NOMO-1 treated with DMSO at 0.1 percent for 48 hours (cell line): Measurements from ENCODE around the gene FGF11.

ENCODE experiments used
- DNase-seq: peaks from one replicate; lab custom pipeline; 2025; ENCODE audit not compliant: unreplicated experiment; lab: John Stamatoyannopoulos, UW

The FGF11 gene

DNA sequence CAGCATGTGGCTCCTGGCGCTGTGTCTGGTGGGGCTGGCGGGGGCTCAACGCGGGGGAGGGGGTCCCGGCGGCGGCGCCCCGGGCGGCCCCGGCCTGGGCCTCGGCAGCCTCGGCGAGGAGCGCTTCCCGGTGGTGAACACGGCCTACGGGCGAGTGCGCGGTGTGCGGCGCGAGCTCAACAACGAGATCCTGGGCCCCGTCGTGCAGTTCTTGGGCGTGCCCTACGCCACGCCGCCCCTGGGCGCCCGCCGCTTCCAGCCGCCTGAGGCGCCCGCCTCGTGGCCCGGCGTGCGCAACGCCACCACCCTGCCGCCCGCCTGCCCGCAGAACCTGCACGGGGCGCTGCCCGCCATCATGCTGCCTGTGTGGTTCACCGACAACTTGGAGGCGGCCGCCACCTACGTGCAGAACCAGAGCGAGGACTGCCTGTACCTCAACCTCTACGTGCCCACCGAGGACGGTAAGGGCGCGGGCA, 31.0 kb upstream of the FGF11 start:
- no peak for DNase-seq

DNA sequence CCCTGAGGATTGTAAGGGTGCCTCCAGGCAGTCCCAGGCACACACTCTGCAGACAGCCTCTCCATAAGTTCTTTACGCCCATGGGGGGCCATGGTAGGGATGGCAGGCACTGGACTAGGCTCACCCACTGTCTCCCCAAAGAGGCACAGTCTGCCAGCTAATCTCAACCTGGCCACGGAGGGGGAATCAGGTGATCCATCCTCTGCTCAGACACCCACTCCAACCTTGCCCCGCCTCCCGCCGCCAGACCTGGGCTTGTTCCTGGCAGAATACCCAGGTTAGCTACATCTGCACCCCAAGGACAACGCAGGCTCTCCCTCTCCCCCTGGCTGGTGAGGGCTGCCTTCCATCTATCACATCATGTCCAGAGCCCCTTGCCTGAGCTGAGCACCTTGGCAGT, 30.4 kb upstream of the FGF11 start:
- DNase-seq: no peak

DNA sequence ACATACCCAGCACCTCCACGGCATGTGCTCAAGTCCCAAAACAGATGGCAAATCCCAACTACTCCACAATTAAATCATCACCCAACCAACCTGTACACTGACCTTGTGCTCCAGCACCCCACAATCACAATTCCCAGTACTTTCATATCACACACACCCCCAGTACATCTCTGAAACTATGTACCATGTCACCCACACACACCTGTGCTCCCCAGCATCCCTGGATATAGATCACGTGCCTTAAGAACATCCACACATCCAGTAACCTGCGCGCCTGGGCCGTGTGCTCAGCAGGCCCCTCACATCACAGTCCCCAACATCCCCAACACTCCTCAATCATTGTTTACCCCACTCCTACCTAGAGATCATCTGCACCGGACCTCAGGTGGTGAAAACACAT, 29.6 kb upstream of the FGF11 start:
- DNase-seq: no peak

DNA sequence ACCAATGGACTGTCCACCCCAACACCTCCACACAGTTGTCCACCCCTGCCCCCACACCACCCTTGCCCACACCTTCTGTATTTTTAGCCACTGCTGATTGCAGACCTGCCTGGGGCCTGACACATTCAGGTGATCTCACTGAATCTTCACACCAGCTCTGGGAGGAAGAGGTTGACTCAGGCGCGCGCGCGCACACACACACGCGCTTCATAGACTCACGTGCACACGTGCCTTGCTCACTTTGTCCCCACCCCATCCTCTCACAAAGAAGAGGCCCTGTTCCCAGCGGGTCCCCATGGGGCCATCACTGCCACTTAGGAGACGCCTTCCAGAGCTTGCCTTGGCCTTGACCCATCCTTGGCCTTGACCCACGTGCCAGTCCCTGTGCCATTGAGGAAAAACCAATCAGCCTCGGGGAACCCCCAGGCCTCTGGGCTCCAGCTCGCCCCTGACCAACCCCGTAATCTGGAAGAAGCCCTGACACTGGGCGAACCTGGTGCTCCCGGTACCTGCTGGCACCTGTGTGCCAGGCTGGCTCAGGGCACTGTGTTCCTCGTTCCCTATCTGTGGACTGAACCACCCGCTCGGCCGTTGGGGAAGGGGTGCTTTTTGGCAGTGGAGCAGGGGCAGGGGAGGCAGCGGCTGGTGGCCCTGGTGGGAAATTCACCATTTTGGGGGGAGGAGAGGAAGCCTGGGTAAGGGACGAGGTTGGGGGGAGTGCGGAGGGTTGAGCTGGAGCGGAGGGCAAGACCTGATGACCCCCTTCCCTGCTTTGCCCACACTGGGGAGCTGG, 28.5 kb upstream of the FGF11 start:
- no peak for DNase-seq

DNA sequence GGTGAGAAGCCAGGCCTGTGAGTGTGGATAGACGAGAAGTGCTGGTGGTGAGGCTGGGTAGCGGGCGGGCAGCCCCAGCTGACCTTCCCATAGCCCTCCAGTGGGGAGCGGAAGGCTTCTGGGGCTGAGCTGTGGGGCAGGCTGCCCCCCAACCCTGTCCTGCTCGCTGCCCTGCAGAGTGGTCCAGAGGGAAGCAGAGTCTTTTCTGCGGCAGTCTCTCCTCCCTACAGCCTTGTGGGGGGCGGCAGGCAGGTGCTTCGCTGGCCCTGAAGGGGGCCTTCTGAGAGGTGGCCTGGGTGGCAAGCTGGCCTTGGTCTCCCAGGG, 27.9 kb upstream of the FGF11 start:
- DNase-seq: no peak

DNA sequence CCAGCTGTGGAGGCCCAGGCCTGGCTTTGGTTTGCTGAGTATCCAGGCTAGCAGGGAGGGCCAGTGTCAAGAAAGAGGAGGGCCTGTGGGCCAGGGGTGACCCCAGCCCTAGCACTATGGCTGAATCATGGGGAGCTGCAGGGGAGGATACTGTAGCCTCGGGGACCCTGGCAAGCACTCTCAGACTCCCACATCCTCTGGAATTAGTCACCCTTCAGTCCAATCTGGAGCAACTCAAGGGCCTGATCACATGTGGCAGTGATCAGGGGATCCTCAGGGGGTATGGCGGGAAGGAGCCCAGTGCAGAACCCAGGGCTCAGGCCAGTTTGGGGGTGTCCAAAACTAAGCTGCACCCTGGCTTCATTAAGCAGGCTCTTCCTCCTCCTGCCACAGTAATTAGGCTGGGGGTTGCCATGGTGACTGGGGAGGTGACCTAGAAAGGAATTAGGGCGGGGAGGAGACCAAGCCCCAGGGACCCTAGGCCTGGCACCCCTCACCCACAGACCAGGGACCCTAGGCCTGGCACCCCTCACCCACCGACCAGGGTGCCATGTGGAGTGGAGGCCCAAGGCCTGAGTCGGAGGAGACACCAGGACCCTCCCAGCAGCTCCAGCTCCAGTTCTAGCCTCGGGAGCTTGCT, 25.8 kb upstream of the FGF11 start:
- DNase-seq: no peak

DNA sequence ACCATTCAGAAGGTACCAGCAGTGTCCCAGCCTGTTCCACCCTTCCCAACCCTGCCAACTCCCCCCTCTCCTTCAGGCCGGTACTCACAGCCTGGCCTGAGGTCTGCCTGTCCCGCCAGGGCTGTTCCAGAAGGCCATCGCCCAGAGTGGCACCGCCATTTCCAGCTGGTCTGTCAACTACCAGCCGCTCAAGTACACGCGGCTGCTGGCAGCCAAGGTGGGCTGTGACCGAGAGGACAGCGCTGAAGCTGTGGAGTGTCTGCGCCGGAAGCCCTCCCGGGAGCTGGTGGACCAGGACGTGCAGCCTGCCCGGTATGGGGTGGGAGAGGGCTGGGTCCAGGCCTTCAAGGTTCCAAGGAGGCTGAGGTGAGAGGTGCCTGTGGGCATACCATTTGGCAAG, 24.5 kb upstream of the FGF11 start:
- no peak for DNase-seq

DNA sequence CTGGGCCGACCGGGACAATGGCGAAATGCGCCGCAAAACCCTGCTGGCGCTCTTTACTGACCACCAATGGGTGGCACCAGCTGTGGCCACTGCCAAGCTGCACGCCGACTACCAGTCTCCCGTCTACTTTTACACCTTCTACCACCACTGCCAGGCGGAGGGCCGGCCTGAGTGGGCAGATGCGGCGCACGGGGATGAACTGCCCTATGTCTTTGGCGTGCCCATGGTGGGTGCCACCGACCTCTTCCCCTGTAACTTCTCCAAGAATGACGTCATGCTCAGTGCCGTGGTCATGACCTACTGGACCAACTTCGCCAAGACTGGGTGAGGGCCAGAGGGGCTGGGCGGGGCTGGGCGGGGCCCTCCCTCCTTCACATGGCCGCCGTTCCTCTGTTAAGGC, 23.5 kb upstream of the FGF11 start:
- DNase-seq: no peak

DNA sequence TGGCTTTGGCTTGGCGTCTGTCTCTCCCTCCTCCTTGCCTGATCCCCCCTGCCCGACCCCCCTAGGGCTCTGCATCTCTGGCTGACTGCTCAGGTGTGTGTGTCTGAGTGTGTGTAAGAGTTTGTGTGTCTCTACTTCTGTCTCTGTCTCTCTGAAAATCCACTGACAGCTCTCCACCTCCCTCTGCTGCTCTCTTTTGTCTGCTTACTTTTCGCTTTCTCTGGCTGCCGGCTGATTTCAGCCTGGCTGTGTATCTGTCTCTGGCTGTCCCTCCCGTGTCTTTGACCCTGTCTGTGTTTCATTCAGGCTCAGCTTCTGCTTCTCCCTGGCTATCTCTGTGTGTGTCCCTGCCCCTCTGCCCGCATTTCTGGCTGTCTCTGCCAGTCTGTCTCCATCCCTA, 23.0 kb upstream of the FGF11 start:
- DNase-seq: no peak

DNA sequence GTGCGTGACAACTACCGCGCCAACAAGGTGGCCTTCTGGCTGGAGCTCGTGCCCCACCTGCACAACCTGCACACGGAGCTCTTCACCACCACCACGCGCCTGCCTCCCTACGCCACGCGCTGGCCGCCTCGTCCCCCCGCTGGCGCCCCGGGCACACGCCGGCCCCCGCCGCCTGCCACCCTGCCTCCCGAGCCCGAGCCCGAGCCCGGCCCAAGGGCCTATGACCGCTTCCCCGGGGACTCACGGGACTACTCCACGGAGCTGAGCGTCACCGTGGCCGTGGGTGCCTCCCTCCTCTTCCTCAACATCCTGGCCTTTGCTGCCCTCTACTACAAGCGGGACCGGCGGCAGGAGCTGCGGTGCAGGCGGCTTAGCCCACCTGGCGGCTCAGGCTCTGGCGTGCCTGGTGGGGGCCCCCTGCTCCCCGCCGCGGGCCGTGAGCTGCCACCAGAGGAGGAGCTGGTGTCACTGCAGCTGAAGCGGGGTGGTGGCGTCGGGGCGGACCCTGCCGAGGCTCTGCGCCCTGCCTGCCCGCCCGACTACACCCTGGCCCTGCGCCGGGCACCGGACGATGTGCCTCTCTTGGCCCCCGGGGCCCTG, 22.2 kb upstream of the FGF11 start:
- DNase-seq: no peak

DNA sequence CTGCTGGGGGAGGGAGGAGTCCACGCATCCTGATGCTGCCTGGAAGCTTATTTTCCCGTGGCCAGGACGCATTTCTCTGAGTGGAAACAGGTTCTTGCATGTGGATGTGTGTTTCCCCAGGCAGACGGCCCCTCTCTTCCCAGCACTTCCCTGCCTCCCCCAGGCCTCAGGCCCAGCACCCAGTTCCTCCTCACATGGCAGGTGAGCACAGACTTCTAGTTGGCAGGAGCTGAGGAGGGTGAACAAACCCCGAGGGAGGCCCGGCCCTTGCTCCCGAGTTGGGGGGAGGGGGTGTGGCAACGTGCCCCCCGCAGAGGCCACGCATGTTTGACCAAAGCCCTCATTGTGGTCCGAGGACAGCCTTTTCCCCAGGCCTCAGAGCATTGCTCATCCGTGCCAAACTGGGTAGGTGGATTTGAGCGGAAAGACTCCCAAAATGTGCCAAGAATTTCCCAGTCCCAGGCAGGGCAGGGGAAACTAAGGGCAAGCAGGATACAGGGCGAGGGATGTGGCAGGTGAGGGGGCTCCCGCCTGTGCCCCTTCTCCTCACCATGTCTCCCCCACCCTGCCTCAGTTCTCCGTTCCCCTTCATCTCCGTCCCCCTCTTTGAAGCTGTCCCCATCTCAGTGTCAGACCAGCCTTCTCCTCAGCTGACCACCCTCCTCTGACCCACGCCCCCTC, 20.7 kb upstream of the FGF11 start:
- DNase-seq: no peak

DNA sequence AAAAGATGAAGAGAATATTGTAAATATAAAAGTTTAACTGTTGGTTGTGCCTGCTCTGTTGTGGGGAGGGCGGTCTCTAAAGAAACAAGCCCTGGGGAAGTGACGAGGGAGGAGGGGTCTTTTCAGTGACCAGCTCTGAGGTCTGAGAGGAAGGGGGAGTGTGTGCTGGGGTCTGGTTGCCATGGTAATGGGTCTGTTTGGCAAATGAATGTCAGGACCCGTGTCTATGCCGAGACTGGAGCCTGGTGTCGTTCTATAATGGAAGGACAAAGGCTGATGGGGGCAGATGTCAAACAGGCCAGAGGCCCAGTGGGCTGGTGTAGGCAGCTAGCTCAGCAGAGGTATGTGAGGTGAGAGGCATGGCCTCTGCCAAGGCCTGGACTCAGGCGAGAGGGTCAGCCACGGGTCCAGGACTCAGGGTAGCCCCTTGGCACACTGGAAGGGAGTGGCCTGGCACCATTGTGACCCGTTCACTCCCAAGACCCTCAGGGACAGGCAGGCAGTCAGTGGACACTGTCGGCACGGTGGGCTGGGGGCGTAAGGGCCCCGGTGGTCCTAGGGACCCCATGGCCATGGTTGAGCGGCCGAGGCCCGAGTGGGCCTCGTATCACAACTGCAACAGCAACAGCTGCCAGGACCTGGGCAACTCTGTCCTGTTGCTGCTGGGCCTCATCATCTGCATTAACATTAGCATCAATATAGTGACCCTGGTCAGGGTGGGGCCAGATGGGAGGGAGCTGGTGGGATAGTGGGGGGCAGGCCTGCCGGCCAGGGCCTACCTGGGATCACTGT, 19.3 kb upstream of the FGF11 start, which contains the start of gene SPEM1:
TSS of gene SPEM1 (plus strand) at position 506 of the 792 bp plus-strand sequence. CDS start at position 567, 61 bp downstream.
- DNase-seq: no peak

DNA sequence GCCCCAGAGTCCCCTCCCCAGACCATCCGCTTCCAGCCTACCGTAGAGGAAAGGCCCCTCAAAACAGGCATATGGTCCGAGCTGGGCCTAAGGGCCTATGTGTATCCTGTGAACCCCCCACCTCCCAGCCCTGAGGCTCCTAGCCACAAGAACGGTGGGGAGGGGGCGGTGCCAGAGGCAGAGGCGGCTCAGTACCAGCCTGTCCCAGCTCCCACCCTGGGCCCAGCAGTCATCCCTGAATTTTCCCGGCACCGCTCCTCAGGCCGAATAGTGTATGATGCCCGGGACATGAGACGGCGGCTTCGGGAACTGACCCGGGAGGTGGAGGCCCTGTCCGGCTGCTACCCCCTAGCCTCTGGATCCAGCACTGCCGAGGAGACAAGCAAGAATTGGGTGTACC, 18.1 kb upstream of the FGF11 start:
- no peak for DNase-seq

DNA sequence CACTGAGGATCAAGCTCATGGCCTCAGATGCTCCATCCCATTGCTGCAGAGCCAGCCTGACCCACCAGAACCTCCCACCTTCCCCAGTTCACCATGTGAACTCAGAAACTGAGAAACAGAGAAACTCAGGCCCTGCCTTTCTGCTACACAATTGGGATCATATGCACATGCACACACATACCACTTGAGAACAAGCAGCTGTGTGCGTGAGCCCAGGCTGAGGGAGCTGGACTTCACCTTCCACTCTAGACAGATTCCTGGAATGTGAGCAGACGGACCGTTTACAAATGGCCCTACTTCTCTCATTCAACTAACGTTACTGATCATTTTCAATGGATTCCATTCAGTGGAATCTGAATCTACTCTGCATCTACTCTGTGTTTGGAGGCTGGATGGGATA, 15.6 kb upstream of the FGF11 start:
- DNase-seq: no peak

DNA sequence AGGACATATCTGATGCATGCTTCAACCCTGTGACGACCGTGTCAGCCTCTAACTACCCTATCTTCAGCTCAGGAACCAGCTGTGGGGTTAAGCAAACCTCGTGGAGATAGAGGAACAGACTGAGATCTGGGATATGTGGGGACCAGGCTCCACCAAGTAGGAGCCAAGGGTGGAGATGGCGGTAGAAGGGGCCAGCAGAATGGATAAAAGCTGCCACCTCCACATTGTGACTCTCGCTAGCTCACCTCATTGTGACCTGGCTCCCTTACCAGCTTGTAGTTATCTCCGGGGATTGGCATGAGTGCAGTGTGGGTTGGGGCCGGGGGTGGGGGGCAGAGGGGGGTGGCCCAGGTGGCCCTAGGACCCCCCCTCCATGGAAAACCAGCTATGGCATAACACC, 14.0 kb upstream of the FGF11 start, which contains the start of gene SPEM2:
TSS of gene SPEM2 (plus strand) at position 301 of the 400 bp plus-strand sequence. CDS start at position 374, 73 bp downstream.
- no peak for DNase-seq

DNA sequence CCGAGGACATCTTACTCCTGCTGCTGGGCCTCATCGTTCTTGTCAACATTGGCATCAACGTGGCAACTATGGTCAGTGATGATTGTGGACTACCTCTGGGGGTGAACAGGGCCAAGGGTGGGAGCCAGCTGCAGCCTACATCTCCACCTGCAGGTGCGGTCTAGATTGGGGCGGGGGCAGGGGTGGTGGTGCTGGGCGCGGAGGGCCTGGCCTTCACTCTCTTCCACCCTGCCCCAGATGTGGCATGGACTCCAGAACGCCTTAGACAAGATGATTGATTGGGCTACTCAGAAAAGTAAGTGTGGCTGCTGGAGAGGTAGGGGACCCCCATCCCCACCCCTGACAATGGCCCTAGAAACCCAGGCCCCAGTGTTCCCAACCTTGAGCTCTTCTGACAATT, 13.6 kb upstream of the FGF11 start:
- no peak for DNase-seq

DNA sequence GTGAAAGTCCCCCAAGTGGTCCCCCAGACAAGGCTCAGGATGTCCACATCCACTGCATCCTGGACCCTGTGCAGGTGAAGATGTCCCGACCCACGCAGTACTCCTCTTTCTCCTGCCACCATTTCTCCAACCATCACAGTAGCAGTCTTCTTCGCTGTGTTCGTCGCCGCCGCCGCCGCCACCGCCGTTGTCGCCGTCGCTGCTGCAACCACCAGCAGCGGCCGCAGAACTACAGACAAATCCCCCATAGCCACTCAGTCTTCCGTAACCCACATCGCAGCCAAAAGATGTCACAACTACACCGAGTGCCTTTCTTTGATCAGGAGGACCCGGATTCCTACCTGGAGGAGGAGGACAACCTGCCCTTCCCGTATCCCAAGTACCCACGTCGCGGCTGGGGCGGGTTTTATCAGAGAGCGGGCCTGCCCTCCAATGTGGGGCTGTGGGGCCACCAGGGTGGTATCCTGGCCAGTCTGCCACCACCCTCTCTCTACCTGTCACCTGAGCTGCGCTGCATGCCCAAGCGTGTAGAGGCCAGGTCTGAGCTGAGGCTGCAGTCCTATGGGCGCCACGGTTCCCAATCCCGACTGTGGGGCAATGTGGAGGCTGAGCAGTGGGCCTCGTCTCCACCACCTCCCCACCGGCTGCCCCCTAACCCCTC, 13.0 kb upstream of the FGF11 start:
- DNase-seq: no peak

DNA sequence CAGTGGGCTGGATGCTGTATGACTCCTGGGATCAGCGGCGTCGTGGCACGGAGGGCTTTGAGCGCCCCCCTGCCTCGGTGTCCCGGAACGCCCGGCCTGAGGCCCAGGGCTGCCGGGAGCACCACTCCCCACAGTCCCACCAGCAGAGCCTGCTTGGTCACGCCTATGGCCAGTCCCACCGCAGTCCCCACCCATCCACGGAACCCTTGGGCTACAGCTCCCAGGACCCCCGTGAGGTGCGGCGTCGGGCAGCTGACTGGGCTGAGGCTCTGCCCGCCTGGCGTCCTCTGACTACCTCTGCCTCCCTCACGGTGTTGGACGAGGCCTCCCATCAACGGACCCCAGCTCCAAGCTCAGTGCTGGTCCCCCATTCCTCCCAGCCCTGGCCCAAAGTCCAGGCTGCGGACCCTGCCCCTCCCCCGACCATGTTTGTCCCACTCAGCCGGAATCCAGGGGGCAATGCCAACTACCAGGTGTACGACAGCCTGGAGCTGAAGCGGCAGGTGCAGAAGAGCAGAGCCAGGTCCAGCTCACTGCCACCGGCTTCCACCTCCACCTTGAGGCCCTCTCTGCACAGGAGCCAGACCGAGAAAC, 12.3 kb upstream of the FGF11 start:
- DNase-seq: no peak

DNA sequence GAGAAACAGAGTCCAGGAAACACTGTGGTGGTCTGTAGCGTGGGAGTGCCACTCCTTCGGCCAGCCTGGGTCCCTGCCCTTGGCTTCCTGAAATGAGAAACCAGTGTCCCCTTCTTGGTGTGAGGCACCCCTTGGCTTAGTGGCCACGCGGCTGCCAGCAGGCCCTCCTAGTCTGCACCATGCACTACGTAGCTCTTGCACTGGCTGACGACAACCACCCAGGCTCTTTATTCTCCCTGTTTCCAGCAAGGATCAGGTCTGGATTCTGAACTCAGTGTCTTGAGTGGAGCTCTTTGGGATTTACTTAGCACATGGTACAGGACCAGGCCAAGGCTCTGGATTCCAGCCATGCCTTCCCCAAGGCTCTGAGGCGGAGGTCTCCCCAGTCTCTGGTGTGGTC, 11.8 kb upstream of the FGF11 start:
- DNase-seq: no peak

DNA sequence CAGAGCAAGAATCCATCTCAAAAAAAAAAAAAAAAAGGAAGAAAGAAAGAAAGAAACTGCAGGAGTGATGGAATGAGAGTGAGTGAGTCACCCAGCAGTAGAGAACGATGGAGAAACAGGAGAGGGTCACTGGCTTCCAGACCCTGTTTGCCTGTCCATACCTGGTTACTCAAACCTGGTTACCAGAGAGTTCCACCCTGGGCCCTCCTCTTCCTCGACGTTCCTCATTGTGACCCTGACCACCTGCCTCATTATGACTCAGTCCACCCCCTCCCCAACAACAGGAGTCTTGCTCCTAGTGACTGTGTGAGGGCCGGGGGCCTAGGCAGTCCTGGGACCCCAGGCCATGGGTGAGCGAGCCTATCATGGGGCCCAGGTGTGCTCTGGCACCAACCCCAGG, 10.8 kb upstream of the FGF11 start, which contains the start of gene SPEM3:
TSS of gene SPEM3 (plus strand) at position 301 of the 400 bp plus-strand sequence. CDS start at position 347, 46 bp downstream.
- DNase-seq: no peak
